ENCODE measurements around the gene MAP3K9.

DNA sequence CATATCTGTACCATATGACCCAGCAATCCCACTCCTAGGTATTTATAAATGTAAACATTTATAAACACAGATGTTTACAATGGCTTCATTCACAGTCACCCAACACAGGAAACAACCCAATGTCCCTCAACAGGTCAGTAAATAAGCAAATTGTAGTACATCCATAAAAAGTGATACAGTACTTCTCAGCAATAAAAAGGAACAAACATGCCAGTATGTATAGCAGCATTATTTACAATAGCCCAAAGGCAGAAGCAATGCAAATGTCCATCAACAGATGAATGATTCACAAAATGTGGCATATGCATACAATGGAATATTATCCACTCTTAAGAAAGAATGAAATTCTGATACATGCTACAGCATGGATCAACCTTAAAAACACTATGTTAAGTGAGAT, 27.6 kb upstream of the MAP3K9 start:
- TF ChIP-seq, protein P1, sequence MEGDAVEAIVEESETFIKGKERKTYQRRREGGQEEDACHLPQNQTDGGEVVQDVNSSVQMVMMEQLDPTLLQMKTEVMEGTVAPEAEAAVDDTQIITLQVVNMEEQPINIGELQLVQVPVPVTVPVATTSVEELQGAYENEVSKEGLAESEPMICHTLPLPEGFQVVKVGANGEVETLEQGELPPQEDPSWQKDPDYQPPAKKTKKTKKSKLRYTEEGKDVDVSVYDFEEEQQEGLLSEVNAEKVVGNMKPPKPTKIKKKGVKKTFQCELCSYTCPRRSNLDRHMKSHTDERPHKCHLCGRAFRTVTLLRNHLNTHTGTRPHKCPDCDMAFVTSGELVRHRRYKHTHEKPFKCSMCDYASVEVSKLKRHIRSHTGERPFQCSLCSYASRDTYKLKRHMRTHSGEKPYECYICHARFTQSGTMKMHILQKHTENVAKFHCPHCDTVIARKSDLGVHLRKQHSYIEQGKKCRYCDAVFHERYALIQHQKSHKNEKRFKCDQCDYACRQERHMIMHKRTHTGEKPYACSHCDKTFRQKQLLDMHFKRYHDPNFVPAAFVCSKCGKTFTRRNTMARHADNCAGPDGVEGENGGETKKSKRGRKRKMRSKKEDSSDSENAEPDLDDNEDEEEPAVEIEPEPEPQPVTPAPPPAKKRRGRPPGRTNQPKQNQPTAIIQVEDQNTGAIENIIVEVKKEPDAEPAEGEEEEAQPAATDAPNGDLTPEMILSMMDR (IDR thresholded peaks at IDR 0.05) = no peak
- TF ChIP-seq POLR2A (IDR thresholded peaks at IDR 0.05) = no peak

Data from lower leg skin (tissue), 3 donors.